ENCODE results near the gene EIF2A. TPM values are rescaled to one million over a fixed set of nuclear protein-coding genes. Genes with fewer than 3 reads are reported as not detected.

EIF2A gene
- total and polyA plus RNA-seq, 2 donors (not counting 1 experiment from before 2014, with no cell fraction given) = 128 to 167 TPM

DNA sequence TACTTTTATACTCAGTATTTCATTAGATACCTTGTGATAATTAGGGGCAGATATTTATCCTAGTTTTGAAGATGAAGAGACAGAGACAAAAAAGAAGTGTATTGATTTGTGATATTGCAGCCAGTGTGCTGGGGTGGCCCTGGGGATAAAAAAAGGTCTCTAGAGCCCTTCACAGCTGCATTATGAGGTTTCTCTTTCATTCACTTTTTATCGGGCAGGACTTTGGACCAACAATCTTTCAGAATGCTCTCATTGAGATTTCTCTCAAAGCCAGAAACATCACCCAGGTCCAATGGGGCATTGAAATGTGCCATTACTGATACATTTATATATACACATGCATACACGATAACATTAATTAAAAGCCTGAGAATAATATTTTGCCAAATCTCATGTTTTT, 36.0 kb downstream of the EIF2A start:
- Histone ChIP-seq H3K4me3 (replicated peaks in 1 of 4; ENCODE audit: control extremely low read depth in 1 of 4, insufficient read depth in 1 of 4, low read depth in 3 of 4, low read length in 4 of 4) (no peak overlapping the region), H4K20me1 (ENCODE audit: control insufficient read depth, extremely low read depth, insufficient read depth, low read length) (no peaks in the 10 kb centered on the region), H3K27me3 (ENCODE audit: control insufficient read depth, insufficient read depth, low read length) (no peaks in the 10 kb centered on the region), H3K4me1 (ENCODE audit: control insufficient read depth, extremely low read depth, insufficient read depth, low read length) (no peaks in the 10 kb centered on the region), H3K27ac (ENCODE audit: insufficient read depth, low read length) (no peak overlapping the region), H3K9me3 (ENCODE audit: control insufficient read depth, insufficient read depth, low read depth, low read length) (no peaks in the 10 kb centered on the region), H3K36me3 (ENCODE audit: control insufficient read depth, insufficient read depth, low read length) (peaks cover 10% of the 10 kb centered on the region), H3K9ac (ENCODE audit: insufficient read depth, low read length) (no peak overlapping the region), H2AFZ (ENCODE audit: low read length) (no peak overlapping the region), H3K79me2 (ENCODE audit: control insufficient read depth, insufficient read depth, low read length) (no peaks in the 10 kb centered on the region), H3K4me2 (ENCODE audit: extremely low read depth, insufficient read depth, low read length) (no peak overlapping the region)
- TF ChIP-seq EZH2 (IDR thresholded peaks at IDR 0.05; ENCODE audit: low read length, missing control alignments) = no peak
- TF ChIP-seq, protein P1, sequence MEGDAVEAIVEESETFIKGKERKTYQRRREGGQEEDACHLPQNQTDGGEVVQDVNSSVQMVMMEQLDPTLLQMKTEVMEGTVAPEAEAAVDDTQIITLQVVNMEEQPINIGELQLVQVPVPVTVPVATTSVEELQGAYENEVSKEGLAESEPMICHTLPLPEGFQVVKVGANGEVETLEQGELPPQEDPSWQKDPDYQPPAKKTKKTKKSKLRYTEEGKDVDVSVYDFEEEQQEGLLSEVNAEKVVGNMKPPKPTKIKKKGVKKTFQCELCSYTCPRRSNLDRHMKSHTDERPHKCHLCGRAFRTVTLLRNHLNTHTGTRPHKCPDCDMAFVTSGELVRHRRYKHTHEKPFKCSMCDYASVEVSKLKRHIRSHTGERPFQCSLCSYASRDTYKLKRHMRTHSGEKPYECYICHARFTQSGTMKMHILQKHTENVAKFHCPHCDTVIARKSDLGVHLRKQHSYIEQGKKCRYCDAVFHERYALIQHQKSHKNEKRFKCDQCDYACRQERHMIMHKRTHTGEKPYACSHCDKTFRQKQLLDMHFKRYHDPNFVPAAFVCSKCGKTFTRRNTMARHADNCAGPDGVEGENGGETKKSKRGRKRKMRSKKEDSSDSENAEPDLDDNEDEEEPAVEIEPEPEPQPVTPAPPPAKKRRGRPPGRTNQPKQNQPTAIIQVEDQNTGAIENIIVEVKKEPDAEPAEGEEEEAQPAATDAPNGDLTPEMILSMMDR (conservative IDR thresholded peaks at IDR 0.05 in 1 of 2, IDR thresholded peaks at IDR 0.05 in 1 of 2; ENCODE audit: low read depth in 1 of 2, low read length in 2 of 2) = no peak
- no peak for DNase-seq (ENCODE audit: low read depth in 2 of 2)

DNA sequence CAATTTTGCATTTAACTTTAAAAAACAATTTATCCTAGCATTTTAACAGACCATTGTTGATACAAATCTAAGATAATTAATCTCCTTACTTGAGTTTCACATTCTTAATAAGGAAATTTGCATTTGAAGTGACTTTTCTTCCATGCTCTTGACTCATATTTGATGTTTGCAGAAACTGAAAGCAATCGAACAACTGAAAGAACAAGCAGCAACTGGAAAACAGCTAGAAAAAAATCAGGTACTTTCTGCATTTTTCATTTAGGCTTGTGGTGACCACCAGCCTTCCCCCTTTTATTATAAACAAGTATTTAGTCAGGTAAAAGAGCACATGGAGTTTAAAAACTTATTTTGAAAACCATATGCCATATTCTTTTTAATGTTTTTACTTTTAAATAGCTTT, 36.4 kb downstream of the EIF2A start:
- H3K36me3 ChIP-seq (ENCODE audit: control insufficient read depth, insufficient read depth, low read length) = peaks cover 10% of the 10 kb centered on the region
- H3K9ac ChIP-seq (ENCODE audit: insufficient read depth, low read length) = no peak overlapping the region
- no peak for DNase-seq (ENCODE audit: low read depth in 2 of 2)
- no peak overlapping the region for H3K4me3 ChIP-seq (replicated peaks in 1 of 4; ENCODE audit: control extremely low read depth in 1 of 4, insufficient read depth in 1 of 4, low read depth in 3 of 4, low read length in 4 of 4)
- no peak overlapping the region for H3K4me2 ChIP-seq (ENCODE audit: extremely low read depth, insufficient read depth, low read length)
- TF ChIP-seq, protein P1 (conservative IDR thresholded peaks at IDR 0.05 in 1 of 2, IDR thresholded peaks at IDR 0.05 in 1 of 2; ENCODE audit: low read depth in 1 of 2, low read length in 2 of 2) = no peak
- no peak for TF ChIP-seq EZH2 (IDR thresholded peaks at IDR 0.05; ENCODE audit: low read length, missing control alignments)
- no peaks in the 10 kb centered on the region for H3K27me3 ChIP-seq (ENCODE audit: control insufficient read depth, insufficient read depth, low read length)
- H3K27ac ChIP-seq (ENCODE audit: insufficient read depth, low read length) = no peak overlapping the region
- no peak overlapping the region for H2AFZ ChIP-seq (ENCODE audit: low read length)
- H4K20me1 ChIP-seq (ENCODE audit: control insufficient read depth, extremely low read depth, insufficient read depth, low read length) = no peaks in the 10 kb centered on the region
- H3K4me1 ChIP-seq (ENCODE audit: control insufficient read depth, extremely low read depth, insufficient read depth, low read length) = no peaks in the 10 kb centered on the region
- H3K79me2 ChIP-seq (ENCODE audit: control insufficient read depth, insufficient read depth, low read length) = no peaks in the 10 kb centered on the region
- no peaks in the 10 kb centered on the region for H3K9me3 ChIP-seq (ENCODE audit: control insufficient read depth, insufficient read depth, low read depth, low read length)

DNA sequence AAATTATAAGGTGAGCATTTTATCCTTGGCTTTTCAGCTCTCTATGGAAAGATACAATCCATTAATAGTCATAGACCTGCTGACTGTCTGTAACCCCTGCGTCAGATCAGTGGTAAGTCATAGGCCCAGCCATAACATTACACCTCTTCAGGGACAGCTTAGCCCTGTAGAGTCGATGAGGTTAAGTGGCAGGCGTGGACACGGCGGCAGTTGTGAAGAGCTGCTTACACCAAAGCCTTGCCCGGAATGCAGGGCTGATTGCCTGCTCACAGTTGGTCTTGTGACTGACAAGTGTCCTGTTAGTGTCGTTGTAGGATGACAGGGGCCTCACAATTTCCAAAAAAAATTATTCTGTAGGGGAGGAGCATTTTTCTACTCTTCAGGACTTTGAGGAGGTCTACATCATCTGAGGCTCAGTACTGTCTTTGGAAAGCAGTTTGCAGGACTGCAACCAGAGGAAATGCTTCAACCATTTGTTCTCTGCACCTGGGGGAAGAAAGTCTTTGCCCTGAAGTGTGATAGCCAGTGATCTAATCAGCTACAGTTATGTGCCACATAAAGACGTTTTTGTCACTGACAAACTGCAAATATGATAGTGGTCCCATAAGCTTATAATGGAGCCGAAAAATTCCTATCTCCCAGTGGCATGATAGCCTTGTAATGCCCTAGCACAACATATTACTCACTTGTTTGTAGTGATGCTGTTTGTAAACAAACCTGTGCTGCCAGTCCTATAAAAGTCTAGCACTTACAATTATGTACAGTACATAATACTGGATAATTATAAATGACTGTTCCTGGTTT, 41.6 kb downstream of the EIF2A start:
- Histone ChIP-seq H3K4me1 (ENCODE audit: control insufficient read depth, extremely low read depth, insufficient read depth, low read length) (no peaks in the 10 kb centered on the region), H3K9me3 (ENCODE audit: control insufficient read depth, insufficient read depth, low read depth, low read length) (no peaks in the 10 kb centered on the region), H4K20me1 (ENCODE audit: control insufficient read depth, extremely low read depth, insufficient read depth, low read length) (no peaks in the 10 kb centered on the region), H3K27me3 (ENCODE audit: control insufficient read depth, insufficient read depth, low read length) (no peaks in the 10 kb centered on the region), H3K4me2 (ENCODE audit: extremely low read depth, insufficient read depth, low read length) (no peak overlapping the region), H3K79me2 (ENCODE audit: control insufficient read depth, insufficient read depth, low read length) (no peaks in the 10 kb centered on the region), H3K36me3 (ENCODE audit: control insufficient read depth, insufficient read depth, low read length) (peaks cover 7% of the 10 kb centered on the region), H3K9ac (ENCODE audit: insufficient read depth, low read length) (no peak overlapping the region), H2AFZ (ENCODE audit: low read length) (no peak overlapping the region), H3K4me3 (replicated peaks in 1 of 4; ENCODE audit: control extremely low read depth in 1 of 4, insufficient read depth in 1 of 4, low read depth in 3 of 4, low read length in 4 of 4) (no peak overlapping the region), H3K27ac (ENCODE audit: insufficient read depth, low read length) (no peak overlapping the region)
- no peak for DNase-seq (ENCODE audit: low read depth in 2 of 2)
- TF ChIP-seq, protein P1 (conservative IDR thresholded peaks at IDR 0.05 in 1 of 2, IDR thresholded peaks at IDR 0.05 in 1 of 2; ENCODE audit: low read depth in 1 of 2, low read length in 2 of 2) = no peak
- no peak for TF ChIP-seq EZH2 (IDR thresholded peaks at IDR 0.05; ENCODE audit: low read length, missing control alignments)
